Ovary (tissue), 3 donors: Measurements from ENCODE around the gene CASP10.

Experiments used
- POLR2A ChIP-seq: fragments of 450-650 bp; IDR thresholded peaks from one replicate; pipeline ENCODE4 v1.6.1; 2017; ENCODE audit warnings: antibody characterized with exemption, mild to moderate bottlenecking, moderate library complexity
- TF ChIP-seq, protein P1 (sequence below), 3 donors: fragments of 450-650 bp in 2 of 3; fragments of 200-600 bp in 1 of 3; IDR thresholded peaks; one replicate each; pipeline versions ENCODE4 v1.5.1 to v1.8.0; 2016 to 2022; ENCODE audit warnings: antibody characterized with exemption in 3 of 3, mild to moderate bottlenecking in 1 of 3
- donor health status: DM: no; HTN: no; CAD: no.

DNA sequence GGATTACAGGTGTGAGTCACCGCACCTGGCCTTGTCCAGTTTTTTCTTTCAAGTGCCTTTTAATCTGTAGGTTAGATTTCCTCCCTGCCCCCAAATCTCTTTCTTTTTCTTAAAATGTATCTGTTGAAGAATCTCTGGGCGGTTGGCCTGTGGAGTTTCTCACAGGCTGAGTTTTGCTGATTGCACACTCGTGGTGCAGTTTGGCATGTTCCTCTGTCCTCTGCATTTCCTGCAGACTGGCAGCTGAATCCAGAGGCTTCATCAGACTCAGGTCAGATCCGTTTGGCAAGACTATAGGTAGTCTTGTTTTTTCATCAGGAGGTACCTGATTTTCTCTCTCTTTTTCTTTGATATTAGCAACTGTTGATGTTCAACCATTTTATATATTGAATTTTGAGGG is 5.5 kb downstream of the CASP10 start:
- TF ChIP-seq POLR2A, result no peak
- TF ChIP-seq, protein P1, sequence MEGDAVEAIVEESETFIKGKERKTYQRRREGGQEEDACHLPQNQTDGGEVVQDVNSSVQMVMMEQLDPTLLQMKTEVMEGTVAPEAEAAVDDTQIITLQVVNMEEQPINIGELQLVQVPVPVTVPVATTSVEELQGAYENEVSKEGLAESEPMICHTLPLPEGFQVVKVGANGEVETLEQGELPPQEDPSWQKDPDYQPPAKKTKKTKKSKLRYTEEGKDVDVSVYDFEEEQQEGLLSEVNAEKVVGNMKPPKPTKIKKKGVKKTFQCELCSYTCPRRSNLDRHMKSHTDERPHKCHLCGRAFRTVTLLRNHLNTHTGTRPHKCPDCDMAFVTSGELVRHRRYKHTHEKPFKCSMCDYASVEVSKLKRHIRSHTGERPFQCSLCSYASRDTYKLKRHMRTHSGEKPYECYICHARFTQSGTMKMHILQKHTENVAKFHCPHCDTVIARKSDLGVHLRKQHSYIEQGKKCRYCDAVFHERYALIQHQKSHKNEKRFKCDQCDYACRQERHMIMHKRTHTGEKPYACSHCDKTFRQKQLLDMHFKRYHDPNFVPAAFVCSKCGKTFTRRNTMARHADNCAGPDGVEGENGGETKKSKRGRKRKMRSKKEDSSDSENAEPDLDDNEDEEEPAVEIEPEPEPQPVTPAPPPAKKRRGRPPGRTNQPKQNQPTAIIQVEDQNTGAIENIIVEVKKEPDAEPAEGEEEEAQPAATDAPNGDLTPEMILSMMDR (IDR thresholded peaks at IDR 0.05), result no peak
